Heart right ventricle (tissue), 16 donors: ENCODE data around the gene COL7A1. TPM values are rescaled to one million over a fixed set of nuclear protein-coding genes. Genes with fewer than 3 reads are reported as not detected.

Source experiments
- ATAC-seq, 8 donors: fragments of 200-7000 bp; cut with Tn5 transposase; one replicate each; pipeline ENCODE4 v1.9.1; 2020; ENCODE audit warnings: mild to moderate bottlenecking in 8 of 8, moderate library complexity in 8 of 8, moderate number of reproducible peaks in 1 of 8
- DNase-seq, 2 donors: peaks; one replicate each; pipeline ENCODE4 v3.0.0-alpha.2; 2020
- H3K27ac ChIP-seq, 10 donors: fragments of 200-600 bp; sonication (generic) in 2 of 10; one replicate each; pipeline versions ENCODE4 v1.5.0 to v1.8.0; 2020 to 2022; ENCODE audit warnings: mild to moderate bottlenecking in 3 of 10
- H3K27me3 ChIP-seq, 7 donors: fragments of 200-600 bp; one replicate each; pipeline ENCODE4 v1.8.0; 2021 to 2022; ENCODE audit warnings: mild to moderate bottlenecking in 2 of 7
- H3K36me3 ChIP-seq, 9 donors: fragments of 200-600 bp; sonication (generic) in 1 of 9; one replicate each; pipeline versions ENCODE4 v1.5.0 to v1.8.0; 2020 to 2022; ENCODE audit warnings: mild to moderate bottlenecking in 2 of 9
- H3K4me1 ChIP-seq, 9 donors: fragments of 200-600 bp; sonication (generic) in 1 of 9; one replicate each; pipeline versions ENCODE4 v1.5.0 to v1.8.0; 2020 to 2022; ENCODE audit warnings: mild to moderate bottlenecking in 4 of 9
- H3K4me3 ChIP-seq, 10 donors: fragments of 200-600 bp; sonication (generic) in 2 of 10; one replicate each; pipeline versions ENCODE4 v1.5.0 to v1.8.0; 2020 to 2022; ENCODE audit warnings: mild to moderate bottlenecking in 7 of 10, moderate library complexity in 2 of 10
- H3K9me3 ChIP-seq, 11 donors: fragments of 200-600 bp in 10 of 11; sonication (generic) in 2 of 11; one replicate each; pipeline versions ENCODE4 v1.5.0 to v1.8.0; 2013 to 2022; ENCODE audit warnings: mild to moderate bottlenecking in 2 of 11, control low read depth in 1 of 11, moderate library complexity in 1 of 11
- CTCF ChIP-seq, 9 donors: fragments of 200-600 bp; sonication (generic) in 2 of 9; IDR thresholded peaks; one replicate each; pipeline versions ENCODE4 v1.5.0 to v1.8.0; 2021 to 2022; ENCODE audit warnings: antibody characterized with exemption in 9 of 9, mild to moderate bottlenecking in 5 of 9, moderate library complexity in 1 of 9
- WGBS, 2 donors: extraction: QIAGEN DNeasy Blood & Tissue Kit; methylation state at CpG; one replicate each; pipeline ENCODE4 v1.1.7; 2013; ENCODE audit warnings: inconsistent platforms in 1 of 2; 5-methylcytosine and 5-hydroxymethylcytosine counted together
- intact Hi-C, 10 donors: fragments of 100-400 bp; cut with DNase I; formaldehyde crosslinking; loops; one replicate each; pipeline versions ENCODE4 v1.11.1 to v1.14.2; 2022
- polyA plus RNA-seq, 2 donors: library from polyadenylated mRNA; stranded (reverse); fragments of 200-250 nt; gene quantifications; one replicate each; pipeline ENCODE4 v1.2.3, GENCODE V29; 2013
- total RNA-seq, 10 donors: library from RNA; stranded (reverse); fragmentation: NEBNext Ultra II Directional in 3 of 10; extraction: Animal tissue kit (Norgen Biotek cat#: 25700) in 3 of 10; gene quantifications; one replicate each; pipeline versions ENCODE4 v1.2.1 to v1.2.4, GENCODE V29; 2021 to 2023
- donor health status: Arrhythmogenic right ventricular cardiomyopathy.
- donor health status: ischemic (EF 13 %, LVEDD 7.1; RV severe dilation, severe dysfunction).
- donor health status: healthy with polysubstance abuse.
- donor health status: DM: no; HTN: yes; CAD: no.
- donor health status: DM: no; HTN: no; CAD: no.
- donor health status: ischemic (EF 25% LVEDD 6.9; RV normal size, moderate dysfunction).
- donor health status: ischemic (EF 25% LVEDD 5.7; RV mildly dilated, moderate dysfunction).
- donor health status: healthy.
- donor health status: DM: yes; HTN: yes; CAD: no.
- donor health status: Ischemic cardiomyopathy.
- donor health status: ischemic (EF 35%, LVEDD 5.7; RV mildly dilated, moderate dysfunction).
- donor health status: nonischemic (EF 11% LVEDD 7.7; RV severe dilation, severe dysfunction).
- donor health status: DM: yes; HTN: yes; CAD: no.
- donor health status: PGD.
- donor health status: ischemic (EF 29% LVEDD 5.4; RV normal size, mild dysfunction).
- donor health status: nonischemic (EF 23%, LVEDD 6.1; RV moderate dilation, normal function).

COL7A1 gene
- total and polyA plus RNA-seq, 12 donors = 6.1 to 63.5 (median 12.6) TPM

DNA sequence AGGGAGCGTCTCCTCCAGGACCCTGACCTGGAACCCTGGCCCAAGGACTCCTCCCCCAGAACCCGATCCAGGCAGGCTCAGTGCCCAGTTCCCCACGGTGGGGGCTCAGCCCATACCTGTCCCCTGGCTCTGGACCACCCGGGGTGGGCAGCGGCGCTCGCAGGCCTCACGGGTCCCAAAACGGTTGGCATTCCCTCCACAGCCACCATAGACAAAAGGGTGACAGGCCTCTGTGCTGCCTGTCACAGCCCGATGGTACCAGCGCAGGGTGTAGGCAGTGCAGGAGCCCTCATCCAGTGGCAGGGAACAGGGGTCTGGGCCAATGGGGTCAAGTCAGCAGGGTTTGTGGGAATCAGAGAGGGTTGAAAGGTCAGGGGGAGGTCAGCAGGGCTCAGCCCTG lies 30.5 kb downstream of the COL7A1 start:
- no peak for TF ChIP-seq CTCF (IDR thresholded peaks at IDR 0.05)
- Histone ChIP-seq H3K27ac (peak overlapping the region in 1 of 10 donors; percentile 47), H3K4me1 (peaks cover 8 to 56% (median 16%) of the 10 kb centered on the region in 9 donors), H3K9me3 (no peaks in the 10 kb centered on the region), H3K27me3 (no peaks in the 10 kb centered on the region), H3K36me3 (no peaks in the 10 kb centered on the region), H3K4me3 (no peak overlapping the region)
- WGBS, 2 donors = 88 to 91% methylated on average over 11 of the region's 11 CpGs
- ATAC-seq = no peak
- DNase-seq = no peak
- intact Hi-C loops = no loop called here

DNA sequence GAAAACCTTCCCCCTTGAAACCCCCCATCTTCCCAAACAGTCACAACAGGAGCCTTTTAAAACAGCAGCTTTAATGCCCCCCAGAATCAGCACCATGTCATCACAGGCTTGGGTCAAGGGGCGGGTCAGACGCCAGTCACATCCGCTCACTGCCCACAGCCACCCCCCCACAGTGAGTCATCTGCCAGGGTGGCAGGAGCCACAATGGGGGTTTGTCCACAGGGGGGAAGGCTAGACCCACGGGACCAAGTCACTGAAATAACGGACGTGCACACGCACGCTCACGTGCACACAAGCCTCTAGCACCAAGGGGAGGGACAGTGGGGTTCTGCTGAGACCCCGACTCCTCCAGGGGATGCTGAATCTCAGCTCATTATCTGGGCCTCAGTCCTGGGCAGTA lies 31.1 kb downstream of the COL7A1 start:
- Histone ChIP-seq H3K36me3 (no peaks in the 10 kb centered on the region), H3K4me1 (peaks cover 8 to 62% (median 17%) of the 10 kb centered on the region in 9 donors), H3K9me3 (no peaks in the 10 kb centered on the region), H3K27me3 (no peaks in the 10 kb centered on the region), H3K27ac (peak overlapping the region in 1 of 10 donors; percentile 47), H3K4me3 (no peak overlapping the region)
- DNase-seq (peak in 1 of 2 donors; percentile 32), ATAC-seq (no peak)
- WGBS, 2 donors = 74 to 82% methylated on average over 10 of the region's 10 CpGs
- intact Hi-C loops = no loop called here
- TF ChIP-seq CTCF (IDR thresholded peaks at IDR 0.05) = no peak

DNA sequence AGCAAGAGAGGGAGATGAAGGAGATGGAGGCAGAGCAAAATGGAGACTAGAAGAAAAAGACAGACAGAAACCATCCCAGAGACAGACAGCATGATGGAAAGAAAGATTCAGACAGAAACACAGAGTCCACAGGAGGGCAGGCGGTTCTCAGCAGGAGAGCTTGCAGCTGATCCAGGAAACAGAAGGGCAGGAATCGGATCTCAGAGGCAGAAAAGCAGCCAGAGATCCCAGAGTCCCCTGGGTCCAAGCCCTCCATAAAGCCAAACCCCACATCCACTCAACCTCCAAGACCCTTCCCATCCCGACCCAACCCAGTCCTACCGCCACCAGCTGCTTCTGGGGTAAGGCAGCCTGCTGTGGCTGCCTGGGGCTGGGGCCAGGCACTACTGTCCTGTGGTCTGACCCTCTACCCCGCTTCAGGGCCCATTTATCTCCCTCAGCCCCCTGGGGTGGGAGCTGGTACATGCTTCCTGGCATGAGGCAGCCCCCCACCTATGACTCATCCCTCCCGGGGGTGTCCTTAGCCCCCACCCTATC lies 31.7 kb downstream of the COL7A1 start, which contains the start of gene UCN2:
Gene UCN2, minus strand, starts transcription at position 400 of the 537 bp plus-strand sequence. CDS start 657 bp downstream, outside the sequence.
- Histone ChIP-seq H3K27me3 (no peaks in the 10 kb centered on the region), H3K9me3 (no peaks in the 10 kb centered on the region), H3K36me3 (no peaks in the 10 kb centered on the region), H3K27ac (peak within 1 kb of the TSS in 1 of 10 donors; percentile 47), H3K4me1 (peaks cover 8 to 68% (median 17%) of the 10 kb centered on the region in 9 donors), H3K4me3 (no peak within 1 kb of the TSS)
- TF ChIP-seq CTCF (IDR thresholded peaks at IDR 0.05) = no peak
- WGBS, 2 donors = 71 to 76% methylated on average over 6 of the region's 6 CpGs
- intact Hi-C loops = no loop called here
- ATAC-seq (no peak), DNase-seq (no peak)

- intact Hi-C loops = no loop called here
- H3K4me3 ChIP-seq = no peak overlapping the region
- ATAC-seq (no peak), DNase-seq (no peak)
- H3K9me3 ChIP-seq = no peaks in the 10 kb centered on the region
- H3K27ac ChIP-seq = no peak overlapping the region
- H3K4me1 ChIP-seq = peaks cover 9 to 77% (median 24%) of the 10 kb centered on the region in 9 donors
- 91 to 92% methylated on average over 20 of the region's 20 CpGs for WGBS, 2 donors
- no peaks in the 10 kb centered on the region for H3K27me3 ChIP-seq
- TF ChIP-seq CTCF (IDR thresholded peaks at IDR 0.05) = no peak
- H3K36me3 ChIP-seq = no peaks in the 10 kb centered on the region
These were observed 32.6 kb downstream of the COL7A1 start for GRCh38 chr3:48562367-48563095.
